ENCODE measurements around the gene ARL6.

DNA sequence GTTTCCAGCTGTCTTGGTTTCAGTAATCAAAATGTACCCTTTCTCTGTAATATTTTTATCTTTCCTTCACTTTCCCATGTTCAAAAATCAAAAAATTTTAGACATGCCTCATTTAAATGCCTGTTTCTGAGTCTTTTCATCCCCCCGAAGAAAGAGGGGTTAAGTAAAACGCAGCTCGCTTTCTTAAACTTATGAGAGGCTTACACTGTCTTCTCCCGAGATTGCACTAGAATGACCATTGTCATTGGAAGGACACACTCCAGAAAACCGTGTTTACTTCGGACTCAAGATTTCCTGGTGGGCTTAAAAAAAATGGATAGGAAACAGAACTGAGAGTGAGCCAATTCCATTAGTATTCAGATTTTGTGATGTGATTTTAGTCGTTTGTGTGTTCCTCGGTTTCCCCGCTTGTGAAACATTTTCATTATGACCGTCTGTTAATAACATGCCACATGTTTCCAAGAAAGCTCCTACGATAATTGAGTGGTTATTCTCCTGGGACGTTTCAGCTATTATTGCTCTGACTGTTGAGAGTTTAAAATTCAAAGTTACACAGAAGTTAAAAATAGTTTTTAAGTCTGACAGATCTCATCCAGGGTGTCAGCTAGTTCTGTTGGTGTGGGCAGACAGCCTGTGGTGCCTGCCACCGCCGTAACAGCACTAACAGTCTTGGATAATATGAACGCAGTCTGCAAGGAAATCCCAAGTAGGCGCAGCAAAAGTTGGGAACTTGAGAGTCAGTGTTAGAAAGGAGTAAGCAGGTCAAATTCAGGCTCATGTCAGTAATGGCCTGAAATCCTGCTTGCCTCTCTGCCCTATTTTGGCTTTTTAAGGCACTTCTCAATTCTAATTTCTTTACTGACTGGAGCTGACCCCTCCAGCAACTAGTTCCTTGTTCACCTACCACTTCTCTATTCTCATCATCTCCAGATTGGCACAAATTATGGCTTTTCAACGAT, 58.8 kb downstream of the ARL6 start:
- TF ChIP-seq, protein P1, sequence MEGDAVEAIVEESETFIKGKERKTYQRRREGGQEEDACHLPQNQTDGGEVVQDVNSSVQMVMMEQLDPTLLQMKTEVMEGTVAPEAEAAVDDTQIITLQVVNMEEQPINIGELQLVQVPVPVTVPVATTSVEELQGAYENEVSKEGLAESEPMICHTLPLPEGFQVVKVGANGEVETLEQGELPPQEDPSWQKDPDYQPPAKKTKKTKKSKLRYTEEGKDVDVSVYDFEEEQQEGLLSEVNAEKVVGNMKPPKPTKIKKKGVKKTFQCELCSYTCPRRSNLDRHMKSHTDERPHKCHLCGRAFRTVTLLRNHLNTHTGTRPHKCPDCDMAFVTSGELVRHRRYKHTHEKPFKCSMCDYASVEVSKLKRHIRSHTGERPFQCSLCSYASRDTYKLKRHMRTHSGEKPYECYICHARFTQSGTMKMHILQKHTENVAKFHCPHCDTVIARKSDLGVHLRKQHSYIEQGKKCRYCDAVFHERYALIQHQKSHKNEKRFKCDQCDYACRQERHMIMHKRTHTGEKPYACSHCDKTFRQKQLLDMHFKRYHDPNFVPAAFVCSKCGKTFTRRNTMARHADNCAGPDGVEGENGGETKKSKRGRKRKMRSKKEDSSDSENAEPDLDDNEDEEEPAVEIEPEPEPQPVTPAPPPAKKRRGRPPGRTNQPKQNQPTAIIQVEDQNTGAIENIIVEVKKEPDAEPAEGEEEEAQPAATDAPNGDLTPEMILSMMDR (IDR thresholded peaks at IDR 0.05) = no peak
- no peak for TF ChIP-seq EP300 (IDR thresholded peaks at IDR 0.05)
- peak; percentile 25 for TF ChIP-seq POLR2AphosphoS5 (IDR thresholded peaks at IDR 0.05)
- TF ChIP-seq POLR2A (IDR thresholded peaks at IDR 0.05) = no peak
